IPS DF 6.9 (cell line): ENCODE results near the gene RUNX1.

Source experiments
- DNase-seq: peaks from one replicate; pipeline ENCODE4 v3.0.0-alpha.2; 2013; ENCODE audit warnings: low read depth, low spot score
- H3K27ac ChIP-seq: one replicate; pipeline ENCODE4 v1.5.1; 2013; ENCODE audit warnings: low read length, control low read depth
- H3K27me3 ChIP-seq: 2 replicates; pipeline ENCODE4 v1.6.1; 2013; ENCODE audit warnings: mild to moderate bottlenecking, low read length; ENCODE audit not compliant: control insufficient read depth, insufficient read depth
- H3K36me3 ChIP-seq: 2 replicates; pipeline ENCODE4 v1.6.1; 2013; ENCODE audit warnings: low read length; ENCODE audit not compliant: control insufficient read depth, insufficient read depth
- H3K4me1 ChIP-seq: 2 replicates; pipeline ENCODE4 v1.6.1; 2013; ENCODE audit warnings: low read length; ENCODE audit not compliant: control insufficient read depth, insufficient read depth
- H3K4me3 ChIP-seq: 2 replicates; pipeline ENCODE4 v1.5.1; 2013; ENCODE audit warnings: mild to moderate bottlenecking, low read length
- H3K9me3 ChIP-seq: 2 replicates; pipeline ENCODE4 v1.6.1; 2013; ENCODE audit warnings: low read length, inconsistent platforms; ENCODE audit not compliant: control insufficient read depth, insufficient read depth
- WGBS: extraction: QIAGEN DNeasy Blood & Tissue Kit; methylation state at CpG from one replicate; pipeline ENCODE4 v1.1.7; 2013; ENCODE audit warnings: mixed read lengths, missing lambda C conversion rate; ENCODE audit not compliant: insufficient read length, insufficient coverage; 5-methylcytosine and 5-hydroxymethylcytosine counted together

RUNX1 gene

GRCh38 chr21:35081861-35082260 lies 32.8 kb upstream of the RUNX1 start:
- H3K4me1 ChIP-seq = no peaks in the 10 kb centered on the region
- H3K9me3 ChIP-seq = no peaks in the 10 kb centered on the region
- H3K36me3 ChIP-seq = no peaks in the 10 kb centered on the region
- no peak overlapping the region for H3K27ac ChIP-seq
- H3K4me3 ChIP-seq = no peak overlapping the region
- H3K27me3 ChIP-seq = no peaks in the 10 kb centered on the region
- WGBS = no CpG with 5 or more reads among the region's 2 CpGs
- DNase-seq = no peak

DNA sequence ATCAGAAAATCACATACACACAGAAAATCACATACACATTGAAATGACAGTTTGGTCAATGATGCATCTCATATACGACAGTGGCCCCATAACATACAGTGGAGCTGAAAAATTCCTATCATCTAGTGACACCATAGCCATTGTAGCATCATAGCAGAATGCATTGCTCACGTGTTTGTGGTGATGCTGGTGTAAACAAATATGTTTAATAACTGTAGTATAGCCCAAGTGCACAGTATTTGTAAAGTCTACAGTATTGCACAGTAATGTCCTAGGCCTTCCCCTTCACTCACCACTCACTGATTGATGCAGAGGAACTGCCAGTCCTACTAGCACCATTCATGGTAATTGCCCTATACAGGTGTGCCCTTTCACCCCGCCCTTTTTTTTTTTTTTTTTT lies 30.1 kb upstream of the RUNX1 start:
- Histone ChIP-seq H3K27ac (no peak overlapping the region), H3K27me3 (no peaks in the 10 kb centered on the region), H3K4me1 (no peaks in the 10 kb centered on the region), H3K9me3 (no peaks in the 10 kb centered on the region), H3K4me3 (no peak overlapping the region), H3K36me3 (no peaks in the 10 kb centered on the region)
- DNase-seq = no peak
- WGBS = no CpG with 5 or more reads among the region's 3 CpGs

- DNase-seq = no peak
- Histone ChIP-seq H3K27ac (no peak overlapping the region), H3K36me3 (no peaks in the 10 kb centered on the region), H3K4me1 (no peaks in the 10 kb centered on the region), H3K27me3 (no peaks in the 10 kb centered on the region), H3K4me3 (no peak overlapping the region), H3K9me3 (no peaks in the 10 kb centered on the region)
- no CpG with 5 or more reads among the region's 4 CpGs for WGBS
These were observed 28.9 kb upstream of the RUNX1 start for GRCh38 chr21:35077975-35078374.

GRCh38 chr21:35077466-35077865 lies 28.4 kb upstream of the RUNX1 start:
- no peak for DNase-seq
- Histone ChIP-seq H3K9me3 (no peaks in the 10 kb centered on the region), H3K27me3 (no peaks in the 10 kb centered on the region), H3K4me1 (no peaks in the 10 kb centered on the region), H3K4me3 (no peak overlapping the region), H3K27ac (no peak overlapping the region), H3K36me3 (no peaks in the 10 kb centered on the region)
- WGBS = no CpG with 5 or more reads among the region's 4 CpGs

DNA sequence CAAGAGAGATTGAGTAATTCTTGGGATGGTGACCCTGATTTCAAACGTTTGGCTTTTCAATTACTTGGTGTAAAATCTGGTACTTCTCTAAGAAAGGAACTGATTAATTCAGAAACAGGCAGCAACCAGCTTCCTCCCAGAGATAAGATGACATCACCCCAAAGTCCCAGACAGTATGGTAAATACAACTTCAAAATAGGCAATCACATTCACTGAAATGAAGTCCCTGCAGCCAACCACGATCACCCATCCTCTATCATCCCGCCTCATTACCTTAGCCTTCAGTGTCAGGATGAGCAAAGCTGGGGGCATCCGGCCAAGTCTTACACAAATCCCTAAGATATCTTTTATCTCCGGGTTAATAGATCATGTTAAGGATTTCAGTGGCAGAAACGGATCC lies 26.4 kb upstream of the RUNX1 start:
- no CpG with 5 or more reads among the region's 6 CpGs for WGBS
- H3K4me1 ChIP-seq = no peaks in the 10 kb centered on the region
- no peaks in the 10 kb centered on the region for H3K36me3 ChIP-seq
- no peaks in the 10 kb centered on the region for H3K27me3 ChIP-seq
- no peaks in the 10 kb centered on the region for H3K9me3 ChIP-seq
- H3K4me3 ChIP-seq = no peak overlapping the region
- no peak overlapping the region for H3K27ac ChIP-seq
- no peak for DNase-seq

DNA sequence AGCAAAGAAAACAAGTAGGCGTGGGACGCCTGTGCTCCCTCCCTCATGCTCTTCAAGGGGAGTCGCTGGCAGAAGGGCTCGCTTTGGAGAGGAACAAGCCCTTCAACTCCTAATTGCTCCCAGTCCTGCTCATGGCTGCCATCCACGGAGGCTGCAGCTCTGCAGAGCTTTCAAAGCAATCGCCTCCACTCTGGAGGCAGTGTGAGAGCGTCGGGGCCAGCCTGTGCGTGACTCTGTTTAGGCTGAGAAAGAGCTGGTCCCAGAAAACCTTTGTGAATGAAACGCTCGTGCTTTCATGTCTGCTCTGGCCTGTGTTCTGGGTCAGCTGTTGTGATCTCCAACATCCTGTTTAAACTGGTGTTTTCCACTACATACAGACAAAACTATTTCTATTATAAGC lies 23.9 kb upstream of the RUNX1 start:
- H3K4me1 ChIP-seq = no peaks in the 10 kb centered on the region
- no CpG with 5 or more reads among the region's 11 CpGs for WGBS
- no peak overlapping the region for H3K27ac ChIP-seq

DNA sequence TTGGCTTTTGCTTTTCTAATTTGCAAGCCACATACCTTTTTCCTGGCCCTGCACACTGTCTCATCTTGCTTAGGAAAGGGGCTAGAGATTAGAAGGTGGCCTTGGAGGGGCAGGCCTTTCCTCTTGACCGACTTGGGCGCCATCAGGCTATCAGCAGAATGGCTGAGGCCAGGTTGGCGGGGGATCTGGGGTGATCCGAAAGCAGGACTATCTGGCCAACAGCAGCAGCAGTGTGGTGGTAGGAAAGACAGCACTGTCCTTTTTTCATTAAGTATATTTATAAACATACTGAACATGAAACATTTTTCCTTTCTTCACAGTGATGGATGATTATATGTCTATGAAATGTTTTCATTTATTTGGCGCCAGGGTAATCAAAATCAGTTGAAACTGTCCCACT lies 23.5 kb upstream of the RUNX1 start:
- Histone ChIP-seq H3K4me3 (no peak overlapping the region), H3K9me3 (no peaks in the 10 kb centered on the region), H3K36me3 (no peaks in the 10 kb centered on the region), H3K4me1 (no peaks in the 10 kb centered on the region), H3K27ac (no peak overlapping the region), H3K27me3 (no peaks in the 10 kb centered on the region)
- whole genome bisulfite sequencing = no CpG with 5 or more reads among the region's 5 CpGs
- DNase-seq = no peak

More for the DNA sequence above, 23.9 kb upstream of the RUNX1 start:
- H3K9me3 ChIP-seq = no peaks in the 10 kb centered on the region
- no peak for DNase-seq
- no peaks in the 10 kb centered on the region for H3K27me3 ChIP-seq
- no peak overlapping the region for H3K4me3 ChIP-seq
- H3K36me3 ChIP-seq = no peaks in the 10 kb centered on the region

- Histone ChIP-seq H3K36me3 (no peaks in the 10 kb centered on the region), H3K9me3 (no peaks in the 10 kb centered on the region), H3K27me3 (no peaks in the 10 kb centered on the region), H3K27ac (no peak overlapping the region), H3K4me3 (no peak overlapping the region), H3K4me1 (no peaks in the 10 kb centered on the region)
- DNase-seq = no peak
- no CpG with 5 or more reads among the region's 2 CpGs for WGBS
These were observed 22.2 kb upstream of the RUNX1 start for GRCh38 chr21:35071347-35071746.

GRCh38 chr21:35070436-35070835 lies 21.3 kb upstream of the RUNX1 start:
- Histone ChIP-seq H3K27me3 (no peaks in the 10 kb centered on the region), H3K4me3 (no peak overlapping the region), H3K9me3 (no peaks in the 10 kb centered on the region), H3K27ac (no peak overlapping the region), H3K36me3 (no peaks in the 10 kb centered on the region), H3K4me1 (no peaks in the 10 kb centered on the region)
- no CpG with 5 or more reads among the region's 5 CpGs for WGBS
- DNase-seq = no peak

GRCh38 chr21:35066824-35067223 lies 17.7 kb upstream of the RUNX1 start:
- no CpG with 5 or more reads among the region's 4 CpGs for WGBS
- Histone ChIP-seq H3K4me1 (no peaks in the 10 kb centered on the region), H3K36me3 (no peaks in the 10 kb centered on the region), H3K9me3 (no peaks in the 10 kb centered on the region), H3K27ac (no peak overlapping the region), H3K4me3 (no peak overlapping the region), H3K27me3 (no peaks in the 10 kb centered on the region)
- no peak for DNase-seq

DNA sequence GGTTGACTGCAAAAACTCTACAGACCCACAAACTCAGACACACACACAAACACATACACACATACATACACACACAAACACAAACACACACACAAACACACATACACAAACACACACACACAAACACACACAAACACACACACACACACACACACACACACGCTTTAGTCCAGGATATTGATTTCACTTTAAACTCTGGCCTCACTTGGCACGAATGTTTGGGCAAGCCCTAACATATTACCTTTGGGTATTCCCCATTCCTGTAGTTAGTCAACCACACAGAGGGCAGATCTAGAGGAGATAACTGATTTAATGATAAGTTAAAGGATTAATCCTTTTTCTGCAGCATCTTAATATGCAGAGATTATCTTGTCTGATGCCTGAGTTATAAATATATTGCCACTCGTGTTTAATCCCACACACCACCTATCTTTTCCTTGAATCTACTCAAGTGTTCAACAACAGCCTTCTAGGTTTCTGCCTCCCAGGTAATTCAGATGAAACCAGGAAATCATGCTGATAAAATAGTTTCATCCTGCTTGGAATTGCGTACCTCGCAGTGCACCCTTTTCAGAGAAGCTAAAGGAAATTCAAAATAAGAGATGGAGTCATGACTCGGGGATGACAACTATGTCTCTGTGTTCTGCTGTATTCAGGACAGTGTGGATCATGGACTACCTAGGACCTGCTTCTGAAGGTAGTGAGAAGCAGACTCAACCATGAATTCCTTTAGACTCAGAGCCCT lies 14.5 kb upstream of the RUNX1 start:
- DNase-seq = no peak
- Histone ChIP-seq H3K4me1 (no peaks in the 10 kb centered on the region), H3K27ac (no peak overlapping the region), H3K9me3 (no peaks in the 10 kb centered on the region), H3K27me3 (no peaks in the 10 kb centered on the region), H3K36me3 (no peaks in the 10 kb centered on the region), H3K4me3 (no peak overlapping the region)
- WGBS = no CpG with 5 or more reads among the region's 6 CpGs
